GM10248 (cell line): Measurements from ENCODE around the gene BPIFB2.

ENCODE experiments used
- CTCF ChIA-PET: fragments of 300-600 bp; sonication (Branson Sonifier 250); formaldehyde crosslinking; extraction: SDS; loops from one replicate; lab custom pipeline; 2021; ENCODE audit warnings: antibody characterized with exemption; lab: Yijun Ruan, JAX
- POLR2A ChIA-PET: fragments of 350-650 bp; sonication (Branson Sonifier 250); formaldehyde crosslinking; extraction: SDS; loops from one replicate; lab custom pipeline; 2020; ENCODE audit warnings: antibody characterized with exemption; lab: Yijun Ruan, JAX
- DNase-seq: peaks from one replicate; pipeline ENCODE4 v3.0.0; 2012; ENCODE audit errors: extremely low spot score
- TF ChIP-seq, protein P1 (sequence below): IDR thresholded peaks from 2 replicates; pipeline ENCODE4 v1.5.1; 2012; ENCODE audit warnings: mild to moderate bottlenecking, low read depth; ENCODE audit errors: extremely low read depth, missing control alignments, control extremely low read depth

Gene BPIFB2

GRCh38 chr20:32980131-32980941 is 27.2 kb upstream of the BPIFB2 start:
- TF ChIP-seq, protein P1, sequence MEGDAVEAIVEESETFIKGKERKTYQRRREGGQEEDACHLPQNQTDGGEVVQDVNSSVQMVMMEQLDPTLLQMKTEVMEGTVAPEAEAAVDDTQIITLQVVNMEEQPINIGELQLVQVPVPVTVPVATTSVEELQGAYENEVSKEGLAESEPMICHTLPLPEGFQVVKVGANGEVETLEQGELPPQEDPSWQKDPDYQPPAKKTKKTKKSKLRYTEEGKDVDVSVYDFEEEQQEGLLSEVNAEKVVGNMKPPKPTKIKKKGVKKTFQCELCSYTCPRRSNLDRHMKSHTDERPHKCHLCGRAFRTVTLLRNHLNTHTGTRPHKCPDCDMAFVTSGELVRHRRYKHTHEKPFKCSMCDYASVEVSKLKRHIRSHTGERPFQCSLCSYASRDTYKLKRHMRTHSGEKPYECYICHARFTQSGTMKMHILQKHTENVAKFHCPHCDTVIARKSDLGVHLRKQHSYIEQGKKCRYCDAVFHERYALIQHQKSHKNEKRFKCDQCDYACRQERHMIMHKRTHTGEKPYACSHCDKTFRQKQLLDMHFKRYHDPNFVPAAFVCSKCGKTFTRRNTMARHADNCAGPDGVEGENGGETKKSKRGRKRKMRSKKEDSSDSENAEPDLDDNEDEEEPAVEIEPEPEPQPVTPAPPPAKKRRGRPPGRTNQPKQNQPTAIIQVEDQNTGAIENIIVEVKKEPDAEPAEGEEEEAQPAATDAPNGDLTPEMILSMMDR, result no peak
- CTCF ChIA-PET, result no interaction called here
- POLR2A ChIA-PET, result no interaction called here
- no peak for DNase-seq

DNA sequence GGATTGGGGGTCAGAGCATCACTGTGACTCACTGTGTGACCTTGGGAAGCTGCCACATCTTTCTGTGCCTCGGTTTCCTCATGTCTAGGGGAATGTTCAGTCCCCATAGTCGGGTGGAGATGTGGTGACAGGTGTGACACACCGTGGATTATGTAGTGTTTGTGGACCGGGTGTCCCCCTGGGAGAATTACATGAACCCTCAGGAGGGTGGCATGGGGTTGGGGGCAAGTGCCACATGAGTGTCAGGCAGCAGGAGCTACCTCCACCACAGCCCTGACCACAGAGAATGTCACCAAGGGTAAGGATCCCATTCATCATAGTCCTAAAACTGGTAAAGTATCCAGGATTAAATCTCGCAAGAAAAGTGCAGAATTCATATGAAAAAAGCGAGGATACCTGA is 26.5 kb upstream of the BPIFB2 start:
- TF ChIP-seq, protein P1, result no peak
- POLR2A ChIA-PET, result no interaction called here
- no peak for DNase-seq
- CTCF ChIA-PET, result no interaction called here

- no peak for DNase-seq
- ChIA-PET CTCF (interaction anchor here (1.1 to 2.4 kb wide), 3 partner anchors 11 to 22 kb away, joined by 3 to 10 read pairs (median 3); partner anchors contain the start of gene SUN5), POLR2A (no interaction called here)
- TF ChIP-seq, protein P1, result no peak
These were observed 24.7 kb upstream of the BPIFB2 start for GRCh38 chr20:32982617-32983458.

DNA sequence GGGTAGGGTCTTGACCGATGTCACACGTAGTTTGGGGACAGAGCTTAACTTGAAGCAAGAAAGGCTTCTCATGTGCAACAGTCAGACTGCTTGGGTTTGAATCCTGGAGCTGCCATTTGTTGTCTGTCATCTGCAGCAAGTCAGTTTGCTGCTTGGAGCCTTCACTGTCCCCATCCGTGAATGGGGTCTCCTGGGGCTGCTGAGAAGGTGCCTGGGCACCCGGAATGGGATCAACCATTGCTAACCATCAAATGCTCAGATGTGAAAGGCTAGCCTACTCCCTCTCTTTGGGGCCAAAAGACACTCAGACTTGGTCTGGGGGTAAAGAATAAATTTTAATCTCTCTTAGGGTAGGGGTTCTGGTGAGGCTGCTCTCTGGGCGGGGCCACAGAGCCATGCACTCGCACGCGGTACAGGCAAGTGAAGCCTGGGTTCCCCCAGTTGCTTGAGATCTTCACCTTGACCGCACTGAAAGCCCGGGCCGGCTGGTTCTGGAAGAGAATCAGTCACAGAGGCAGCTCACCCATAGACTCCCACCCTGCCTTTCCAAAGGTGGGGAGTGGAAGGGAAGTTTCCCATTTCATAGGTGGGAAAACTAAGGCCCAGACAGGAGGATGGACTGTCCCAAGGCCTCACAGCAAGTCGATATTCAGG is 23.9 kb upstream of the BPIFB2 start:
- no peak for DNase-seq
- TF ChIP-seq, protein P1, result no peak
- CTCF ChIA-PET, result interaction anchor here (1.1 to 2.4 kb wide), 3 partner anchors 11 to 21 kb away, joined by 3 to 10 read pairs (median 3); partner anchors contain the start of gene SUN5
- POLR2A ChIA-PET, result no interaction called here

GRCh38 chr20:32984196-32984595 is 23.3 kb upstream of the BPIFB2 start:
- CTCF ChIA-PET, result interaction anchor here (1.7 to 2.4 kb wide), 2 partner anchors 10 to 20 kb away, joined by 3 to 10 read pairs; partner anchors contain the start of gene SUN5
- DNase-seq, result no peak
- POLR2A ChIA-PET, result no interaction called here
- TF ChIP-seq, protein P1, result no peak
